SK-N-MC (cell line): ENCODE data around the gene FSTL4.

ENCODE experiments used
- DNase-seq: peaks from one replicate; pipeline ENCODE4 v3.0.0-alpha.2; 2011; ENCODE audit warnings: low read depth, low spot score
- H3K27ac ChIP-seq: fragments of 200-600 bp; sonication (generic); 2 replicates; pipeline ENCODE4 v1.5.1; 2016; ENCODE audit warnings: mixed run types
- H3K36me3 ChIP-seq: fragments of 200-600 bp; sonication (generic); 2 replicates; pipeline ENCODE4 v1.6.1; 2017; ENCODE audit warnings: antibody characterized with exemption, low read length, mixed read lengths; ENCODE audit not compliant: insufficient read depth
- H3K4me3 ChIP-seq: fragments of 200-600 bp; sonication (generic); 2 replicates; pipeline ENCODE4 v1.5.1; 2016
- H3K9ac ChIP-seq: fragments of 200-600 bp; sonication (generic); 2 replicates; pipeline ENCODE4 v1.8.0; 2017; ENCODE audit warnings: mixed run types, mixed read lengths; ENCODE audit not compliant: insufficient read length
- H3K9me3 ChIP-seq: fragments of 200-600 bp; sonication (generic); 2 replicates; pipeline ENCODE4 v1.6.1; 2017; ENCODE audit warnings: low read depth, mild to moderate bottlenecking, antibody characterized with exemption, low read length, moderate library complexity, mixed read lengths
- EZH2 ChIP-seq: fragments of 200-600 bp; sonication (generic); IDR thresholded peaks from one replicate; pipeline ENCODE4 v1.6.1; 2017; ENCODE audit warnings: antibody characterized with exemption
- FOXP2 ChIP-seq: optimal IDR thresholded peaks from 2 replicates; pipeline ENCODE3; 2011; ENCODE audit warnings: mild to moderate bottlenecking, moderate library complexity; ENCODE audit not compliant: insufficient read depth; ENCODE audit errors: extremely low read length, control extremely low read depth
- POLR2AphosphoS5 ChIP-seq: IDR thresholded peaks from 2 replicates; pipeline ENCODE4 v1.6.1; 2012; ENCODE audit warnings: mild to moderate bottlenecking, low read depth, low read length, borderline replicate concordance

Gene FSTL4

DNA sequence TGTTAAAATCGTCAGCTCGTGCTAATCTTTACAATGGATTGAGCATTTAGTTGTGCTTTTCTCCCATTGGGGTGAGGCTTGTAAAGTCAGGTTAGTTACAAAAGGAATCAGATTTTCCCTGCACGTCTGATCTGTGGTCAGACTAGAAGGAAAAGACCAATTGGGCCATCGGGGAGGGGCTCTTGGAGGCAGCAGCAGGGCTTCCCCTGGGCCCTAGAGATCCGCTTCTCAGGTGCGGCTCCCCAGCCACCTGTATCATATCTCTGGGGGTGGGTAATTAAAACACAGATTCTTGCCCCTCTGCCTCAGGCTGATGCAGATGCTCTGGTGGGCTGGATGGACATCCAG is 360.2 kb downstream of the FSTL4 start:
- no peak overlapping the region for H3K9ac ChIP-seq
- TF ChIP-seq POLR2AphosphoS5 (no peak), EZH2 (no peak), FOXP2 (no peak)
- DNase-seq: no peak
- H3K9me3 ChIP-seq: no peaks in the 10 kb centered on the region
- no peak overlapping the region for H3K27ac ChIP-seq
- H3K4me3 ChIP-seq: no peak overlapping the region
- H3K36me3 ChIP-seq: no peaks in the 10 kb centered on the region

DNA sequence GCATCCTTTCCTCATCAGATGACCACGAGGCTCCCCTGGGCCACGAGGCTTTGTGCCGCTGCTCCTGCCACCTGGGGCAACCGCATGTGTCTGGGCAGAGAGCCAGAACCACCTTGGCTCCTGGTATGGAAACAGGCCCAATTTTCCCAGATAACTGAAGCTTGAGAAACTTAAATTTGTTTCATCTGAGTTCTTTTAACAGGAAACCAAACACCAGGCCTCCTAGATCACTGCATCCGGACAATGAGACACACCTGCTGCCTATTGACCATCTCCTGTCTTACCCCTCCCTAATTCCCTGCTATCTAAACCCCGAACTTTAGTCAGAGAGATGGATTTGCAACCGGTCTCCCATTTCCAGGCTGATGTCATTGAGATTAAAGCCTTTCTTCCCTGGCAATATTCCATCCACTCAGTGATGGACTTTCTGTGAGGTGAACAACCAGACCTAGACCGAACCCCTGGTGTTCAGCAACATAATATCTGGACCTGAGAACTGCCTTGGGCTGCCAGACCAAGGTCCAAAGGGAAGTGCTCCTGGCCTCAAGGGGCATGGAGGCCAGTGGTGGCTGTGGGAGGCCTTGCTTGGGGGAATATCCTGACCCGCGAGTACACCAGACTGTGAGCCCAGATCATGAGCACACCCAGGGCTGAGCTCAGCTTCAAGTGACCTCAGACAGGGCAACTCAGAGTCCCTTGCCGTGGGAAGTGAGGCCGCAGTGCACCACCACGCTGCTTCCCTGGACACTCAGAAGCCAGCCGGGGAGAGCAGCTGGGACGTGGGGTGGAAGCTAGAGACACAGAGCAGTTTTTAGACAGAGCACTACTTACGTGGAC is 360.8 kb downstream of the FSTL4 start:
- no peak overlapping the region for H3K4me3 ChIP-seq
- H3K36me3 ChIP-seq: no peaks in the 10 kb centered on the region
- H3K27ac ChIP-seq: no peak overlapping the region
- no peak for DNase-seq
- no peak overlapping the region for H3K9ac ChIP-seq
- H3K9me3 ChIP-seq: no peaks in the 10 kb centered on the region
- TF ChIP-seq EZH2 (no peak), FOXP2 (no peak)

DNA sequence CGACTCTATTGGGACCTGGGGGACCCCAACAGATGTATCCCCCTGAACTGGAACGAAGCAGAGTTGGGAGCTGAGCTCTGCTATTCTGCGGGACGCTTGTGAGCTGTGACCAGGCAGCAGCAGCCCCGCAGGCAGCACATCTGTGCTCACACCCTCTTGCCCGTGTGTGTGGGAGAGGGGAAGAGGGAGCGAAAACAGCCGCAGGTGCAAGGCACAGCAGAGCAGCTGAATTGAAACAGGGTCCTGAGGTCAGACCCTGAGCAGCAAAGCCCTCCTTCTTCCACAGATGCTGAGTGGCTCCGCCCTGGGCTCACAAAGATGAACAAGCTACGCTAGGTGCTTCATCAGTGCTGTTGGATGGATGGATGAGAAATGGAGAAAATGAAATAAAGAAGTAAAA is 361.8 kb downstream of the FSTL4 start:
- no peak overlapping the region for H3K9ac ChIP-seq
- DNase-seq: no peak
- H3K36me3 ChIP-seq: no peaks in the 10 kb centered on the region
- no peak for TF ChIP-seq FOXP2
- no peak for TF ChIP-seq POLR2AphosphoS5
- no peak for TF ChIP-seq EZH2
- no peak overlapping the region for H3K27ac ChIP-seq
- H3K9me3 ChIP-seq: no peaks in the 10 kb centered on the region
- H3K4me3 ChIP-seq: no peak overlapping the region

DNA sequence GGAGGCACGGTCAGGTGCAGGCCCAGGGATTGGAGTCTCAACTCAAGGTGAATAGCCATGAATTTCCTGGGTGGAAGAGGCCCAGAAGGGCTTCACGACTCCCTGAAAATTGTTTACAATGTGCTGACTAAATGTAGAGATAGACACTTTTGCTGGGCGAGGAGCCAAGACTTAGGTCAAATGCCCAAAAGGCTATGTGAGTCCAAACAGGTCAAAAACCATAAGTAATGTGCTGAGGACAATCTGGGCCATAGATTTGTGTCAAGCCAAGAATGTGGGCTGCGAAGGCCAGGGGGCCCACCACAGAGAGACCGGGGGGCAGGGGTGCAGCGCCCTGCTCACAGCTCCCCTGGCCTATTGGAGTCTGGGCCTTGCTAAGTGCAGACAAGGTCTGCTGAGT is 362.7 kb downstream of the FSTL4 start:
- no peak for DNase-seq
- Histone ChIP-seq H3K36me3 (no peaks in the 10 kb centered on the region), H3K4me3 (no peak overlapping the region), H3K27ac (no peak overlapping the region), H3K9me3 (no peaks in the 10 kb centered on the region), H3K9ac (no peak overlapping the region)
- no peak for TF ChIP-seq FOXP2
- TF ChIP-seq EZH2: no peak
- TF ChIP-seq POLR2AphosphoS5: no peak

DNA sequence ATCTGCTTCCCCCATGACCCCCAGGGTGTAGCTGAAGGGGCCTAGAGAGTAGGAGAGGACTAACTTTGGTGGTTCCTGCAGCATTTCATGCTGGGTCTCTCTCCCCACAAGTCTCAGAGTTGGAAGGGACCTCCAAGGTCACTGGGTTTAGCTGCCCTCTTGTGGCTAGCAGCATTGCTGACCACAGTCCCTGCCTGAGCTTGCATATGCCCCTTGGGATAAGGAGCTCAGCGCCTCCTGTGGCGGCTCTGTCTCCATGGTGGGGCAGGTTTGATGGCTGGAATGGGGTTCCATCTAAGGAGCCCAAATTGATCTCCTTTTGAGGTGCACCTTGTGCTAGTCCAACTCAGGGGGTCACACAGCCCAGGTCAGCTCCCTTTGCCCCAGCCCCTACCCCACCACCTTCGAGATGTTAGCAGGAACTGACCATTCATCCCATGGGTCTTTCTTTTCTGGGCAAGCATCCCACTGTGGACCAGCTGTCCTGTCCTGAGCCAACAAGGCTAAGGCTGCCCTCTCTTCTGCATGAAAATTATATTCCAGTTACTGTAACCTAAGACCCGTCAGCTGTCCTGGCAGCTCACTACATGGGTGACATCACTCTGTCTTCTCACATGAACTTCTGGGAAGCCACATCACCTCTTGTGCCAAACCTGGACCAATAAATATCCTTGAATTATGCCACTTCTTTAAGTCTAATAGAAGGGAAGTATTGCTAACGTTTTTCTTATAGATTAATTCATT is 364.3 kb downstream of the FSTL4 start:
- Histone ChIP-seq H3K4me3 (no peak overlapping the region), H3K9me3 (no peaks in the 10 kb centered on the region), H3K36me3 (no peaks in the 10 kb centered on the region), H3K27ac (no peak overlapping the region), H3K9ac (no peak overlapping the region)
- TF ChIP-seq EZH2 (no peak), FOXP2 (no peak), POLR2AphosphoS5 (no peak)
- no peak for DNase-seq

DNA sequence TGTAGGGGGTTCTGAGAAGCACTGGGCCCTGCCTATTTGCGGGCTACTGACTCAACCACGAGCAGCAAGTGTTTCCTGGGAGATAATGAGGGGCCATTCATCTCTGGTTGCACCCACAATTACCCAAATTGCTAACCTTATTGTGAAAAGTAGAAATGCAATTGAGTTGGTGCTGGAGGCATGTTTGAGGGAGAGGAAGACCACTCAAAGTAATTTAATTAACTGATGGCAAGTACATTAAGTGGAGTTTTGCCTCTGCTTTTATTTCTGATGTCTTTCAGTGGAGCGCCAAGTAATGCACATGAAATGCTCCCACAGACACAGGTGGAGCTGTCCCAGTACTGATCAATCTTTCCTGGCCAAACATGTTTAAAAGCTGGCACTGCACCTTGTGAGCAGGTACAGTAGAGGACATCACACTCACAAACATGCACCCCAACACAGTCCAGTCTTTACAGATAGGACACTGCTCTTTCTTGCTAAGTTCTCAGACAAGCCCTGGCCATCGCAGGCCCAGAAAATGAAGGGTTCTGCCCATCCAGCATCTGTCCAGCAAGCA is 365.1 kb downstream of the FSTL4 start:
- Histone ChIP-seq H3K9ac (no peak overlapping the region), H3K36me3 (no peaks in the 10 kb centered on the region), H3K9me3 (no peaks in the 10 kb centered on the region), H3K27ac (no peak overlapping the region), H3K4me3 (no peak overlapping the region)
- no peak for DNase-seq
- no peak for TF ChIP-seq FOXP2
- no peak for TF ChIP-seq POLR2AphosphoS5
- TF ChIP-seq EZH2: no peak

DNA sequence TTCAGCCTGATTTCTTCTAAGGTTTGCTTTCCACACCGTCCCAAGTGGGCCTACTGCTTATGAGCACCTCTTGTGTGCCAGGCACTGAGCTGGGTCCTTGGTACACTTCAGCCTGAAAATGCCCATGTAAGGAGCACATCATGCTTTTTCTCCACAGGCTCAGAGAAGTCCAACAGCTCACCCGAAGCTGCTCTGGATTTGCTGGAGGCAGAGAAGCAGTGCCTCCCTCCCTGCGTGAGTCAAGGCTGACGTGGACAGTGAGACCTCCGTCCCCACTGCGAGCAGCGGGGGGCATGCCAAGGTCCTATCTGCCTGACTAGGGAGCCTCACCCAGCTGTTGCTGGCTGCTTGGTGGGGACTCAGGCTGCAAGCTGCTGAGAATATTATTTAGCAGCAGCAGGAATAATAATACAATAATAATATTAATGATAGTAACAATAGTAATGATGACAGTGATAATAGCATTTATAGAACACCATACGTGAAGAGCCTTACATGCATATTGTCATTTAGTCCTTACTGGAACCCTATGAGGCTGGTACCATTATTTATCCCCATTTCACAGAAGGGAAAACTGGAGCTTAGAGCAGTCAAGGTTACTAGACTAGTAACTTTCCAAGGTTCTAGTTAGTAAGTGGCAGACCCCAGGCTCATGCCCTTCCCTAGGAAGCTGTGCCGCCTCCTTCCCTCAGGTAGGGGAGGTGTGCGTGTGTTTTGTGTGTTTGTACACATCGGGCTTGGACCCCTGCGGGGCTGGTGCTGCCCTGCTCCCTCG is 365.8 kb downstream of the FSTL4 start:
- Histone ChIP-seq H3K27ac (no peak overlapping the region), H3K9me3 (no peaks in the 10 kb centered on the region), H3K4me3 (no peak overlapping the region), H3K36me3 (no peaks in the 10 kb centered on the region), H3K9ac (no peak overlapping the region)
- no peak for DNase-seq
- TF ChIP-seq FOXP2: no peak
- TF ChIP-seq EZH2: no peak
- no peak for TF ChIP-seq POLR2AphosphoS5

DNA sequence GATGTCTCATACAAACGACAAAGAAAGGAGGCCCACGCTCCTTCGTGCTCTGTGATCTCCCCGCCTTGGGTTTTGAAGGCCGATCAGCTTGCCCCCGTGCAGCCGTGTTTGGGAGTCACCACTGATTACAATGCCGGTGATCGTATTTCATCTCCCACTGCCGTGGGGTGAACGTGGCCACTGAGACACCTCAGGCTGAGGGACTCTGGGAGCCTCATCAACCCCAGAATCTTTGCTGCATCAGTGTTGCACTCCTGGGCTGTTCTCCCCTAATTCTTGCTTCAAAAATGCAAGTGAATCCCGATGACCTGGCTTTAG is 366.3 kb downstream of the FSTL4 start:
- no peak overlapping the region for H3K4me3 ChIP-seq
- H3K9me3 ChIP-seq: no peaks in the 10 kb centered on the region
- H3K9ac ChIP-seq: no peak overlapping the region
- DNase-seq: no peak
- no peaks in the 10 kb centered on the region for H3K36me3 ChIP-seq
- H3K27ac ChIP-seq: no peak overlapping the region
- no peak for TF ChIP-seq EZH2
- no peak for TF ChIP-seq FOXP2
- TF ChIP-seq POLR2AphosphoS5: no peak
